Fibroblast of upper back skin (primary cell): ENCODE data around the gene PPIG.
A peak's percentile ranks its signal among the peaks of the same experiment; 100 is the strongest.
"Not testable (repeated sequence)": the region's sequence is repeated elsewhere in the genome, so short reads cannot be mapped to it uniquely, and the experiment has no call there.

Experiments used
- DNase-seq: peaks from one replicate; pipeline ENCODE4 v3.0.0-alpha.2; 2013

PPIG gene

GRCh38 chr2:169664978-169665930 is 81.1 kb downstream of the PPIG start:
- no peak for DNase-seq

DNA sequence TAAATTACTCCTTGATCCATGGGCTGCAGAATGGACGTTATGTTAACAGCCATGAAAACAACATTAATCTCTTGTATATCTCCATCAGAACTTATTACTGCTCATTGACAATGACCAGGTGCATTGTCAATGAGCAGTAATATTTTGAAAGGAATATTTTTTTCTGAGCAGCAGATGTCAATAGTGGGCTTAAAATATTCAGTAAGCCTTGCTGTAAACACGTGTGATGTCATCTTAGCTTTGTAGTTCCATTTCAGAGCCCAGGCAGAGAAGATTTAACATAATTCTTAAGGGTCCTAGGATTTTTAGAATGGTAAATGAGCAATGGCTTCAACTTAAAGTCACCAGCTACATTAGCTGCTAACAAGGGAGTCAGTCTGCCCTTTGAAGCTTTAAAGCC is 83.4 kb downstream of the PPIG start:
- DNase-seq = no peak

- DNase-seq = peak; percentile 13
Observed at GRCh38 chr2:169670215-169670651, 86.1 kb downstream of the PPIG start.

GRCh38 chr2:169670937-169671336 is 86.8 kb downstream of the PPIG start:
- no peak for DNase-seq

DNA sequence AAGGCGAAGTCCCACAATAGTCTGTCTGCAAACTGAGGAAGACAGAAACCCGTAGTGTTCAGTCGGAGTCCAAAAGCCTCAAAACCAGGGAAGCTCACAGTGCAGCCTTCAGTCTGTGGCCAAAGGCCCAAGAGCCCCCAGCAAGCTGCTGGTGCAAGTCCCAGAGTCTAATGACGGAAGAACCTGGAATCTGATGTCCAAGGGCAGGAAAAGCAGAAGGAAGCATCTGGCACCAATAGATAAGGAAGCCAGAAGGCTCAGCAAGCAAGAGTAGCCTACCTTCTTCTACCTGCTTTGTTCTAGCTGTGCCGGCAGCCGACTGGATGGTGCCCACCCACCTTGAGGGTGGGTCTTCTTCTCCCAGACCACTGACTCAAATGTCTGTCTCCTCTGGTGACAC is 88.3 kb downstream of the PPIG start:
- no peak for DNase-seq

- no peak for DNase-seq
Observed at GRCh38 chr2:169673106-169673505, 89.0 kb downstream of the PPIG start.

DNA sequence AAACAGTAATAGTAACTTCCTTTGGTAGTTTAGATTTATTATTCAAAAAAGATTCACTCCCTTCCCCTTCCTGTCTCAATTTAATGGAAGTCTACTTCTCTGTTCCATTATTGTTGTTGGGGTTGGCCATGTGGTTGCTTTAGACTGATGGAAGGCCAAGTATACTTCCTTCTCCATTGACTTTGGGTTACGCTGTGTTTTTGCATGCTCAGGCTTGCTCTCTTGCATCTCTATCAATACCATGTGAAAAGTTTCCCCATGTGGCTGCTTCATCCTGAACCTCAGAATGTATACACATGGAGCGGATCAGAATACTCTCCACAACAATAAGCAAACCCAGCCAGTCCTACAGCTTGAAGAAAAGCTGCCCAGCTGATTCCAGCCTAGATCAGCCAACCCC is 89.8 kb downstream of the PPIG start:
- no peak for DNase-seq

DNA sequence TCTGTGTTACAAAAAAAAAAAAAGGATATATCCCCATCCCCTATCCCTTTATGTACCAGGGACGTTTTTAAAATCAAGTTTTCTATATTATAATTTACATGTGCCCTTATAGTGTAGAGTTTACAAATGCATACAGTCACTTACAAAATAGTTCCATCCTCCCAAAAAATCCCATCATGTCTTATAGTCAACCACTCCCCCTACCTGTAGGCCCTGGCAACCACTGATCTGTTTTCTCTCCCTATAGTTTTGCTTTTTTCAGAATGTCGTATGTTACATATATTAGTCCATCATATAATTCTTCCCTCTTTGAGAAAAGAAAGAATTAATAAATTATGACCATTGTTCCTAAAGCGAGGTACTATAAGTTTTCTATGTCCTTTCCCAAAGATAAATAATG is 92.2 kb downstream of the PPIG start:
- no peak for DNase-seq

DNA sequence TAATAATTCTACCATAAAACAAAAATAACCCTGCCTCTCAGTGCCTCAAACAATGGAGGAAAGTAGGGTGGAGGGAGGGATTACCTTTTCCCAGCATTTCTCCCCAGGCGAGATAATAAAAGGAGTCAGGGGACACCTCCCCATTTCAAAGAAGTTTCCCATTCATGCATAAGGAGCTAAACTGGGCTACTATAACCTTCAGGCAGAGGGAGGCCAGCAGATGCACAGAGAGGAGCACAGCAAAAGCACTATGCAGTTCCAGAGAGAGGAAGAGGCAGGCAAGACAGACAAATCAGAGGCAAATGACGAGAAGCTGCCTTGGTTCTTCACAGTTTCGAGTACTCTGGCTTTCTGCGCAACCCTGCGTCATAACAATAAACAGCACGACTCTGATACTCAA is 92.7 kb downstream of the PPIG start:
- no peak for DNase-seq

GRCh38 chr2:169683054-169683424 is 98.9 kb downstream of the PPIG start:
- DNase-seq = no peak

DNA sequence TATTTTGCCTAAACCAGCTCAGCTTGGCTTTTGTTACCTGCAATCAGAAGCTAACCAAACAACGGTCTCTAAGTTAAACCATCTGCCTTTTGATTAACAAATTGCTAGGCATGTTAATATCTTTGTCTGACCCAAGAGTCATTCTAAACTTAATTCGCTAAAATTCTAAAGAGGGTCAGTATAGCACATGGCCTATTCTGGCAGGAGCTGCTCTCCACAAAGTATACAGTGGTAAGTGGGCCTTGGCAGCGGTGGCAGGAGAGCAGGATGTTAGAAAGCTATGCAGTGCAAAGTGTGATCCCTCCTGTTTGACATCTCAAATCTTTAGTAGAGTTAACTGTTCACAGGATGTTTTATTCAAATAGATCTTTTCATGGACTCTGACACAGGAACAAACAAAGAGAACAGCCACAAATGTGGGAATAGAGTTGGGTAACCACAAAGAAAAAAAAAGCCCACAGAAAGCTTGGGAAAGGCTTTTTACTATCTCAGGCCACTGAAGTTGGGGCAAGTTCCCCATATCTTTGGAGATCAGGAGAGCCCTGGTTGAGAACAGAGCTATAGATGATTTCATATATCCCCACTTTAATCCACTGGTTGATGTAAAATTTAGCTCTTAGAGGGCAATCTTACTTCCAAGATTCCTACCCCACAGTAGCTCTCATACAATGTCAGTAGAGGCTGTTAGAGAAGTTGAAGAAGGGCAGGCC is 99.4 kb downstream of the PPIG start:
- no peak for DNase-seq

DNA sequence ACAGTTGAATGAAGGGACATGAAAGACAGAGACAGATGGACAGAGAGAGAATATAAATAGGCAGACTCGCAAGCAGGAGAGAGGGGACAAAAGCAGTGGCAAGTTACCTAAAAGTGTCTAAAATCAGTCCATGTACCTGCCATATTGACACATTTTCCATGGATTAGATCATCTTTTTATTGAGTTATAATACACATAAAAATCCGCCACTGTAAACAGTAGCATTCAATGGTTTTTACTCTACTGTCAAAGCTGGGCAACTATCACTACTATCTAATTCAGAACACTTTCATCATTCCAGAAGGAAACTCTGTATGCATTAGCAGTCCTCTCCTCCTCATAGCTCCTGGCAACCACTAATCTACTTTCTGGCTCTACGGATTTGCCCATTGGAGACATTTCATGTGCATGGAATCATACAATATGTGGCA is 100.0 kb downstream of the PPIG start:
- no peak for DNase-seq

GRCh38 chr2:169684712-169685111 is 100.6 kb downstream of the PPIG start:
- DNase-seq = not testable (repeated sequence)

GRCh38 chr2:169686825-169687224 is 102.7 kb downstream of the PPIG start:
- DNase-seq = not testable (repeated sequence)

- DNase-seq = not testable (repeated sequence)
Observed at GRCh38 chr2:169687943-169688342, 103.8 kb downstream of the PPIG start.

GRCh38 chr2:169690958-169691357 is 106.8 kb downstream of the PPIG start:
- no peak for DNase-seq
